NCI-H2196 (cell line): ENCODE data around the gene SFMBT1.
A peak's percentile ranks its signal among the peaks of the same experiment; 100 is the strongest.

ENCODE experiments used
- DNase-seq: peaks from one replicate; lab custom pipeline; 2025; ENCODE audit not compliant: unreplicated experiment; lab: John Stamatoyannopoulos, UW

Gene SFMBT1

DNA sequence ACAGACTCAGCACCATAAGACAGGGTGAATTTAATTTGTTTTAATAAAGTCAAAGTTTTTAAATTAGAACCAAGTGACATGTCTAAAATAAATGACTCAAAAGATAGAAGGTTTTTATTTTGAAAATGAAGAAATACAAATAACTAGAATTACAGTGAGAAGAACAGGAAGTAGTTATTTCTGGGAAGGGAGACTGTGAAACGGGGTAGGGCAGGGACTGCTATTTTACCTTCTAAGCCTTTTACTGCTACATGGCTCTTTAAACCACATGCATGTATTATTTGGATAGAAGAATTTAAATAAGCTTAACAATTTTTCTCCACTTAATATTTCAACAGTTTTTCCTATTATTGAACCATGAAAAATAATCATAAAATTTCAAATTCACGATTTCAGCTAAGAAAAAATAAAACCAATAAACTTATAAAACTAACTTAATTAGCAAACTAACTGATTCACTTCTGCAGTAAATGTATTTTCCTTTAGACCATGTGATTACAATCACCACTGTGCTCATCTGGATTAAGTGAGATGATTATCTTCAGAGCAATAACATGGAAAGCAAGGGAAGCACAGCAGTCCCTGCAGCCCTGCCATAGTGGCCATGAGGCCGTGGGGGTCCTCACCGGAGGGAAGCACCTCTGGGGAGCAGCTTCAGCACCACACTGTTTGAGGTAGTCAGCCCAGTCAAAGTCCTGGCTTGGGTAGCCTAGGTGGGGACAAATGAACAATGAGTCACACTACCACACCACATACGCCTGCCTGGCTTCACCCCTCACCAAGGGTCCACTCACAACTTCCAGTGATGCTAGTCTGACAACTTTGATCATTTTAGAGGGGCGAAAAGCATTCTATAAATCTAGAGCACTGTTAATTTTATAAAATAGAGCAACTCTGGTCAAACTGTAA, 120.2 kb downstream of the SFMBT1 start:
- DNase-seq = no peak

DNA sequence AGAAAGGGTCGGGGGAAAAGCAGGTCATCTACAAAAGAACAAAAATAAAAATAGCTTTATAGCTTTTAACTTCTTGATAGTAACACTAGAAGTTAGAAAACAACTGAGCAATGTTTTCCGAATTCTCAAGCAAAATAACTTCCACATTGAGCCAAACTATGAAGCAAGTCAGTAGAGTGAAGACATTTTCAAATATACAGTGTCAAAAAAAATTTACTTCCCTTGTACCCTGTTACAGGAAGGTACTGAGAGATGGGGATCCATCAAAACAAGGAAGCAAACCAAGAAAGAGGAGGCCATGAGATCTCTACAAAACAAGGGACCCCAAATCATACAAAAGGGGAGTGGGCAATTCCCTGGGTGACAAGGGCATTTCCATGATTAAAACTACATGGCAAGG, 121.9 kb downstream of the SFMBT1 start:
- DNase-seq = no peak

- no peak for DNase-seq
These were observed 125.0 kb downstream of the SFMBT1 start for GRCh38 chr3:52920841-52921240.

DNA sequence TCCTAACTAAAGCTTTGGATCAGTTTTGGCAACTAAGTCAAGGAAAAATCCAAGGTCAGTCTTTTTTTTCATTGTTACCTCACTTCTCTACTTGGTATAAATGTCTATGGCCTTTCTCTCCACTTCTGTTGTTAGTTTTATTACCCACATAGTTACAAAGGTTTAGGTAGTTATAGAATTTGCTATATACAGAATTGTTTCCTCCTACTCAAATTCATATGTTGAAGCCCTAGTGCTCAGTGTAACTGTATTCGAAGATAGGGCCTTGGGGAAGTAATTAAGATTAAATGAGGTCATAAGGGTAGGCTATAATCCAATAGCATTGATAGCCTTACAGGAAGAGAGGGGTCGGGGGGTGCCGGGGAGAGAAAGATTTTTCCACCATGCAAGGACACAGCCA, 128.8 kb downstream of the SFMBT1 start:
- DNase-seq = no peak

DNA sequence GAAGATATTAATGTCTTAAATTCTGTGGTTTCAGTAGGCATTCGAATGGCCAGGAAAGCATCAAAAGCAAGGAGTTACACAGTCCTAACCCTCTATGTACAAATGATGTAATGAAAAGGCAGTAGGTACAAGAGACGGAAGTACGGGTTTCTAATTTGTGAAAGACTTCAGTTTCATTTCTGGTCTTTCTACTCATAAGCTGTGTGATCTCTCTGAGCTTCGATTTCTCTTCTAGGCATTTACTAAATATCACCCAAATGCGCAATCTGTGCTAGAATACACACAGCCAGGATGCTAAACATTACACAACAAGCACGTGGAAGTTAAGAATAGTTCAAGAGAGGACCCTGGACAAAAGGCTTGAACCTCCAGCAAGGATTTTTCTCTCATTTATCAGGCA, 130.6 kb downstream of the SFMBT1 start:
- no peak for DNase-seq

GRCh38 chr3:52912885-52913731, 132.8 kb downstream of the SFMBT1 start:
- DNase-seq = no peak

DNA sequence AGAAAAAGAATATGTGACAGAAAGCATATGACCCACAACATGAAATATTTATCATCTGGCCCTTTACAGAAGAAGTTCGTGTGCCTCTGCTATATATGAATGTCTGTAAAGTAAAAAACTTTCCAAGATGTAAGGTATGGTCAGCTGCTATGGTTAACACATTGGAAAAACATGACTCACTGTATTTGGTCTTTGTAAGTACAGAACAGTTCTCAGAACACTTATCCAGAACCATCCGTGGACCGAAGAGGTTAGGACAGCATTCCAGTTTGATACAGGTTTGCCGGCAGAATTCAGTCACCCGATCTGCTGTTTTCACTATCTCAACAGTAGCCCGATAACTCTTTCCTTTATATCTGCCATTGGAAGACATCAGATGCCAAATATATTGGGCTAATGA, 135.1 kb downstream of the SFMBT1 start:
- no peak for DNase-seq

- no peak for DNase-seq
These were observed 138.4 kb downstream of the SFMBT1 start for GRCh38 chr3:52907497-52907896.

DNA sequence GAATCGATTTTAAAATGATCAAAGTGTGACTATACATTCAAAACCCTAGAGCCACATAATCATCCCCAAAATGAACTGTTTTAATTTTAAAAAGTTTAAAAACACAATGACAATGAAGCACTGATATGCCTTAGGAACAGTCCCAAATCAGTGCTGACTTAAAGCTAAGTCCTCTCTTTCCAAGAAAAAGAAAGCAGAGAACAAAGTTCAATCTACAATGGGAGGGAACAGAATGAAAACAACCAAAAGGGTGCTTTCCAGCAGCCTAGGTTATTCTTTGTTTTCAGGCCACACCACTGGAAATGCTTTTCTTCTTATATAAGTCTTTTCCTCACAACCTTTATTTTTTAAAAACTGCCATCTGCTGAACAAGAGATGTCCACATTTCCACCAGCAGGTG, 141.3 kb downstream of the SFMBT1 start:
- DNase-seq = no peak

DNA sequence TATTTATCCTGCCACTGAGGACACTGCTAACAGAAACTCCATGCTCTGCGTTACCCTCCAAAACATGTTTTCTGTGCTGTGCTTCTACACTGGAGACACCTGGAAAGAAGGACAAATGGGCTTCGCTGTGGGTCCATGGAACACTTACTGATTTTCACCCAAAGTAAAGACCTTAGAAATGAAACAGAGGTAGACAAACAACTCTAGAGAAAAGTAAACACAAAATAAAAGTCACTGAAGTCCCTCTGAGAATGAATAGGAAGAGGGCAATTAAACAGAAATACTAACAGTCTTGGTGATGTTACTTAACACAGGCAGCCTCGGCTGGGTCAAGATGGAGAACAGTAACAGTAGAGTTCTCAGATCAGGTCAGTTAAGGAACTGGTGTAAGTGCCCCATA, 141.9 kb downstream of the SFMBT1 start:
- DNase-seq = no peak

- DNase-seq = peak; percentile 68
These were observed 148.4 kb downstream of the SFMBT1 start, which contains the start of gene STIMATE for GRCh38 chr3:52897130-52898122. STIMATE (minus strand) TSS chr3:52897548; CDS start chr3:52897450, 98 bp downstream.

- no peak for DNase-seq
These were observed 149.3 kb downstream of the SFMBT1 start for GRCh38 chr3:52896613-52897012.

DNA sequence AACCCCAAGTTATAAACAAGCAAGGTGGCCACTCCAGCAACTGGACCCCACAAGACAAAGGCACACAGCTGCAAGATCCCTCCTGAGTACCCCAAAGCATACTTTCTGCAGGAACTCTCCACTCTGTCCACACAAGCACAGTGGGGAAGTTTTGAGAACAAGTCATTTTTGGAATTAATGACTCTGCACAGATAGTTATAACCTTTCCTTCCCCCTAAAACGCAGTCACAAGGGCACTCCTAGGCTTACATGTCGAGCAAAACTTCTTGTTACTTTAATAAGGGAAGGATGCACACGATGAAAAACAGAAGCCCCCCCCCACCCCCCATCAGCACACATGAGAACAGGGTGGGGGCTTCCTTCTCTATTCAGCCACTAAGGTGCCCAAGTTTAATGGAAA, 149.7 kb downstream of the SFMBT1 start:
- no peak for DNase-seq

- DNase-seq = no peak
These were observed 150.5 kb downstream of the SFMBT1 start for GRCh38 chr3:52895418-52895817.

- no peak for DNase-seq
These were observed 151.1 kb downstream of the SFMBT1 start for GRCh38 chr3:52894756-52895155.

- DNase-seq = no peak
These were observed 152.2 kb downstream of the SFMBT1 start for GRCh38 chr3:52893723-52894122.

DNA sequence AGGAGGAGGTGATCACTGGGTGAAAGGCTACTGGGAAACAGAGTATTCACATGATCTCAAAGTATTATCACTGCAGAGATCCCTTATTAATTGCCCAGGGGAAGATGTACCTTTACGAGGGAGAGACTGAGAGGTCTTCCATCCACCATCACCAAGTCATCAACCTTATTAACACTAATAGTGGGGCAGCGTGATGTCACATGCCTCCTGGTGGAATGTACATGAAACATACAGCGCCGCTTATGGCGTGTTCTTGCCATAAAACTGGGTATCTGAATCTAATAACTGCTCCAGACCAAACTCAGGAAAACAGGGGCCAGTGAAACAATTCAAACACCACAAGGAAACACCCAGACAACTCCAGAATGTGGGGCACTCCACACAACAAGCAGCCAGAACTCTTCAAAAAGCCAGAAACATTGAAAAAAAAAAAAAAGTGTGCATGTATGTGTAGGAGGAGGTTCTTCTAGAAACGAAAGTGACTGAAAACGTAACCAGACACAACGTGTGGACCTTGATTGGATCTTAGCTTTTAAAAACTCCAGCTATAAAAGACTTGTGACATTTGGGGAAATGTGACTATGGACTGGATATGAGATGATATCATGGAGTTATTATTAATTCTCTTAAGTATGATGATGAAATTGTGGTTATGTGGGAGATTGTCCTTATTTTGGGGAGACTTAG, 153.1 kb downstream of the SFMBT1 start:
- DNase-seq = no peak

GRCh38 chr3:52892290-52892624, 153.6 kb downstream of the SFMBT1 start:
- no peak for DNase-seq

DNA sequence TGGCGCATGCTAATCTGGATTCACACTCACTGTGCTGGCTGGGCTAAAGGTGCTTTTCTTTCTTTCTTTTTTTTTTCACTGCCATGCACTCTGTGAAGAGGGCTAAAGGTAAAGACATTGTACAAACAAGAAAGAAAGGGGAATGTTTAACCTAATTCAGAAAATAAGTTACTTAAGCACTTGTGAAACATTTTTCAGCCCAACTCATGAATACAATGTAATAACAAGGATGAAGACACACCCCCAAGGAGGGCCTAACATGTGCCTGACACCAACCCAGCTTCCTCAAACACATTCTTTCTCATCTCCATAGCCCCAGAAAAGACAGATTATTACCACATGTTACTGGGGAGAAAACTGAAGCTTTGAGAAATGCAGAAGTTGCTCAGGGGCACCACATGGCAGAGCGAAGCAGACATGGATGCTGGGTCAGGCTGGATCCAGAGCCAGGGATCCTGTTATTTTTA, 154.2 kb downstream of the SFMBT1 start:
- no peak for DNase-seq

DNA sequence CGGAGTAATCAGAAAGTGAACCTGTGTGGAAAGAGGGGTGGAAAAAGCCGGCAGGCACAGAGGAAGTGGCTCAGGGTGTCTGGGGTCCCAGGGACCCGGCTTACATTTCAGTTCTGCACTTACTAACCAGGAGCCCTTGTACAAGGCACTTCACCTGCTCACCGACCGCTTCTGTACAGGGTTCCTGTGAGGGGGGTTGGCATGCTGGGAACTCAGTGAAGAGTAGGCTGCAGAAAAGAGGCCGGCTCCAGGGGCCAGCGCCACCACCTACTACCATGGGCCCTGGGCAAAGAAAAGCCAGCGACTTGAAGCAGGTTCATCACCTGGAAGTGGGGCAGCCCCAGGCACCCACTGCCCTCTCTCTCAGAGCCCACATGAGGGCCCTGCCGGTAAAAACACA, 154.7 kb downstream of the SFMBT1 start:
- DNase-seq = no peak
